SW480 (cell line): ENCODE data around the gene HDDC3.

Source experiments
- DNase-seq: peaks from one replicate; pipeline ENCODE4 v3.0.0-alpha.2; 2016; ENCODE audit warnings: low spot score

Gene HDDC3, protein sequence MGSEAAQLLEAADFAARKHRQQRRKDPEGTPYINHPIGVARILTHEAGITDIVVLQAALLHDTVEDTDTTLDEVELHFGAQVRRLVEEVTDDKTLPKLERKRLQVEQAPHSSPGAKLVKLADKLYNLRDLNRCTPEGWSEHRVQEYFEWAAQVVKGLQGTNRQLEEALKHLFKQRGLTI

DNA sequence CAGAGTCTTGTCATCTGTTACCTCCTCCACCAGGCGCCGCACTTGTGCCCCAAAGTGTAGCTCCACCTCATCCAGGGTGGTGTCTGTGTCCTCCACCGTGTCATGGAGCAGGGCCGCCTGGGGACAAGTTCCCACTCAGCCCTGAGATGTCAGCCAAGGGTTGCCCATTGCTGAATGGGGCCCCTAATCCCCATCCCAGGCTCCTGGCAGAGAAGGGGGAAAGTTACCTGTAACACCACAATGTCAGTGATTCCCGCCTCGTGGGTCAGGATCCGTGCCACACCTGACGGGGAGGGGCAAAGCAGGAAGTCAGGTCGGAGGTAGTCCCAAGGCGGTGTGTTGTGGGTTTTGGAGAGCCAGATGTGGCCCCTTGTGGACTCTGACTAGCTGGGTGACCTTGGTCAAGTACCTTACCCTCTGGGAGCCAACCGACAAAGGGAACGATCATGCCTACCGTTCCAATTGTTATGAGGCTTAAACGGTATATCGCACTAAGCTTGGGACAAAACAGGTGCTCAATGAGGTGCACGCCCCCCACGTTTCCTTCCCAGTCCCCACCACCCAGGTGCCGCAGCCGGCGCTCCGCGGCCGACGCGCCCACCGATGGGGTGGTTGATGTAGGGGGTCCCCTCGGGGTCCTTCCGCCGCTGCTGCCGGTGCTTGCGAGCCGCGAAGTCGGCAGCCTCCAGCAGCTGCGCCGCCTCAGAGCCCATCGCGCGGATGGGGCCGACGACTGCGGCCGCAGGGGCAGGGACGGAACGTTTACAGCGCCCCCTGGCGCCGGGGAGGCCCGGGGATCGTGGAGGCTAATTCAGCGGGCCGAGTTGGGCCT lies at the start of gene HDDC3:
Gene HDDC3 (minus strand): TSS at position 722 of the 832 bp plus-strand sequence. CDS start 9 bp downstream, at position 713.
- peak; percentile 92 for DNase-seq

DNA sequence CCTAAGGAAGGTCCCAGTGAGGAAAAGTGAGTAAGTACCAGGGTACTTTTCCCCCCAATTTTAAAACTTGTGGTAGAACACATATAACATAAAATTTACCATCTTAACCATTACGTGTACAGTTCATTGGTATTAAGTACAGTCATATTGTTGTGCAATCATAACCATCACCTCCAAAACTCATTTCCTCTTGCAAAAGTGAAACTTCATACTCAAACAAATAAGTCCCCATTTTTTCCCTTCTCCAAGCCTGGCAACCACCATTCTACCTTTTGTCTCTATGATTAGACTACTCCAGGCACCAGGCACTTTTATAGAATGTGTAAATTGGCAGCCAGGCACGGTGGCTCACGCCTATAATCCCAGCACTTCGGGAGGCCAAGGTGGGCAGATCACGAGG lies 49.8 kb upstream of the HDDC3 start:
- DNase-seq: no peak

DNA sequence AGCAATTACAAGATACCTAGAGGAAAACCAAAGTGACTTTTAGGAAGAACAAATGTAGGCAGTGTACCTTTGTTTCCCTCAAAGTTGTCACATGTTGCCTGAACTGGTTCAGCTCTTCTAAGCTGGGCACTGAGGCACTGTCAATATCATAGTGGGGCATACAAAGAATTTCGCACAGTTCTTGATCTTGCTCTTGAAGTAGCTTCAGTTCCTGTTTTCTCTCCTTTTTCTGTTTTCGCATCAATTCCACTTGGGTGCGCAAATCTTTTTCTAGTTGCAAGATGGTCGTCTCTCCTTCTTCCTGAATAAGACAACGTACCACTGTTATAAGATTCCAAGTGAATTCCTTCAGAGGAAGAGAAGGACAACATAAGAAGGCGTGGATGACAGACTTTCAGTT lies 49.3 kb upstream of the HDDC3 start:
- DNase-seq: no peak

DNA sequence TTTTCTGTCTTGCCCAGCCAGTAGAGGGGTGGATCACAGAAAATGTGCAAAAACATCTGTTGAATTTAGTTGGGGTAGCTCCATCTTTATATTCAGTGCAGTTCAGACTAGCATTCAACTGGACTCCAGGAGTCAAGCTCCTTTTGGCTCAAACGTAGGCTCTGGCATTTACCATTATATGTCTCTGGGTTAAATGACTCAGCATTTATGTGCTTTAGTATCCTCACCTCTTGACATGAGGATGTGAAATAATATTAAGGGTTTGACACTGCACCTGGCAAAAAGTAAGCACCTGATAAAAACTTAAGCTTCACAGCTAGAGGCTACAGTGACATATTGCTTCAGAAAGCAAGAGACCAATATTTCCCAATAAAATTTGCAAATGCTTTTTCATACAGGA lies 47.2 kb upstream of the HDDC3 start:
- DNase-seq: no peak

DNA sequence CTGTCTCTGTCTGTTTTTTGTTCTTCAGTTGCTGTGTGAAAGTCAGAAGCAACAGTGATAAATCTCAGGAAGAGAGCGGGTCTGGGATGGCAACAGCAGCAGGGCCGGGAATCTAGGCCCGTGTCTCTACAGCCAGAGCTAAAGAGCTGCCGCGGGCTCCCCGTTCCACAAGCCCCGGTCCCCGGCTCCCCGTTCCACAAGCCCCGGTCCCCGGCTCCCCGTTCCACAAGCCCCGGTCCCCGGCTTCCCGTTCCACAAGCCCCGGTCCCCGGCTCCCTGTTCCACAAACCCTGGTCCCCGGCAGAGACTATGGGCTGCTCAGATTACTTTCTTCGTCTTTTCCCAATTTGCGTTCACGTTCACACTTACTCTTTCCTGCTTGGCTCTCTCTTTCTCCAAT lies 41.9 kb upstream of the HDDC3 start:
- DNase-seq: no peak

DNA sequence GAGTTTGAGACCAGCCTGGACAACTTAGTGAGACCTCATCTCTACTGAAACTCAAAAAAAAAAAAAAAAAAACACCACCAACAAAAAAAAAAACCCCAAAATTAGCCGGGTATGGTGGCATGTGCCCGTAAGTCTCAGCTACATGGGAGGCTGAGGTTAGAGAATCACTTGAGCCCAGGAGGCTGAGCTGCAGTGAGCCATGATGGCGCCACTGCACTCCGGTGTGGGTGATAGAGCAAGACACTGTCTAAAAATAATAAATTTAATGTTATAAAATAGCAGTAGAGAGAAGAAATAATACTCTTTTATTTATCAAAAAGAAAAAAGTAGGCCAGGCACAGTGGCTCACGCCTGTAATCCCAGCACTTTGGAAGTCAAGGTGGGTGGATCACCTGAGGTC lies 39.8 kb upstream of the HDDC3 start:
- no peak for DNase-seq

DNA sequence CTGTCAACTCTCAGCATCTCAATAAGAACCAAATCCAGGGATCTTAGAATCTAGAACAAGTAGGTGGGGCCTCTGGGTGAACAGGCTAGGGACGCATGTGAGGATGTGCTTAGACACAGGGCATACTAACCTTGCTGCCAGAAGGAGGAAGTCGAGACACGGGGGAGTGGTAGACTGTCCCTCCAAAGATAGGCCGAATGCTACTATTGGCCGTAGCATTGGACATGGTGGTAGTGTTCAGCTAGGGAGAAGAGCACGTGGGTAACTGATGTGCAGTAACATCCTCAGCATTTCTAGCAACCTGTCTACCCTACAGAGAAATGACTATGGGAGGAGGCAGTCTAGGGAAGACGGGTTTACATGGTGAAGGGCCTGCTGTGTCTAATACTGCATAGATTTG lies 37.9 kb upstream of the HDDC3 start:
- DNase-seq: no peak

DNA sequence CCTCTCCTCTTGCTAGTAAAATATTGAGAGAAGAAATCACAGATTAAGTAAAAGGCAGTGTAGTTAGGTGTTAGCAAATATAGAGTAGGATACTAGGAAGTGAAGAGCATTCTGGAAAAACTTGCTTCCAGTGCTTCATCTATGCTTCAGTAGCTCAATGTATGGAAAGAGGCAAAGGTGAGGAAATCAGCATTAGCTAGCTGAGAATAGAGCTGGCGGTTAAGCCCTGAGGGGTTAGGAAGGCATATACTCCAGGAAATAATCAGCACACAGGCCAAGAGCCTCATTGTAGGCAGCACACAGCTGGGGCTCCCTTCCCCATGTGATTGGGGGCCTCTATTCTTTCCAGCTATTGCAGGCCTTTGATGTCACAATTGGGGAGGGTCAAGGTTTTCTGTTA lies 36.1 kb upstream of the HDDC3 start:
- no peak for DNase-seq

DNA sequence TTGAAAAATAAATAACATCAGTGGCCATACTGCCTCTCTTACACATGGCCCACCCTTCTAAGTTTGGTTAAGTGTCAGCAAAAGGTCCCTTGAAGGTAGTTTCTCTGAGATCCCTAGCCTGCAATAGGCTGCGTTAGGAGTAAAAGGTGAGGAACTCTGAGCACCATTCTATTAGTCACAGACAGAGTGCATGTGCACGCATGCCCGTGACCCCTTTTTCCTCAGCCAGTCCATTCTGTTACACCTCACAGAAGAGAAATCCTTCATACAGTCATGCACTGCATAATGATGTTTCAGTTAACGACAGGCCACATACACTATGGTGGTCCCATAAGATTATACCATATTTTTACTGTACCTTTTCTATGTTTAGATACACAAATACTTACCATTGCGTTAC lies 34.9 kb upstream of the HDDC3 start:
- DNase-seq: no peak

DNA sequence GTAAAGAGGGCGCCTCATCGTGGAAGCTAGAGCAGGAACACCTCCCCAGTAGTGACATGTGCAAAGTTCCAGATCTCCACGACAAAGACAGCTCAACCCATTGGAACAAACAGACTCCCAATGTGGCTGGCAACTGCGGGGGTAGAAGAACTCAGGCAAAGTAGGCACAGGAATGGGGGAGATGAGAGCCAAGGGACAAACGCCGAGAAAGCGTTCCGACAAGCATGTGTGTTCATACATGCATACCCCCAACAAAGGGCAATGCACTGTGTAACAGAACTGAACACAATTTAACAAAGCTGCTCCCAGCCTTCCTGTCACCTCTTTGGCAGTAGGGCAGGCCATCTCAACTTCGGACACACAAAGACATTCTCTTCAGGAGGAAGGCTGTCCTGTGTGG lies 33.9 kb upstream of the HDDC3 start:
- DNase-seq: no peak

DNA sequence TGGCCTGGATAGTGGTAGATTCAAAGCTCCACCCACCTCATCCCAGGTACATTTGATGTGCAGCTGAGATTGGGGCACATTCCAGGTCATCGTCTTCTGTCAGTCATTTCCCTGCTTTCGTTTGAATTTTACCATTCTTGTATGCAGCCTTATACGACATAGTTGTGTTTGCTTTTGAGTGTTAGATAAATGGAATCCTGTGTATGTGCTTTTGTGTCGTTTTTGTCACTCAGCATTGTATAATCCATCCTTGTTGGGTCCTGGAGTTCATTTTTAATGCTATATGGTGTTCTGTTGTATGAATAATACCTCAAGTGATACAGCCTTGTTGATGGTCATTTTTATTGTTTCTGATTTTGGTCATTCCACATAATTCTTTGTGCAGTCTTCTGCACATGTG lies 29.7 kb upstream of the HDDC3 start:
- no peak for DNase-seq

DNA sequence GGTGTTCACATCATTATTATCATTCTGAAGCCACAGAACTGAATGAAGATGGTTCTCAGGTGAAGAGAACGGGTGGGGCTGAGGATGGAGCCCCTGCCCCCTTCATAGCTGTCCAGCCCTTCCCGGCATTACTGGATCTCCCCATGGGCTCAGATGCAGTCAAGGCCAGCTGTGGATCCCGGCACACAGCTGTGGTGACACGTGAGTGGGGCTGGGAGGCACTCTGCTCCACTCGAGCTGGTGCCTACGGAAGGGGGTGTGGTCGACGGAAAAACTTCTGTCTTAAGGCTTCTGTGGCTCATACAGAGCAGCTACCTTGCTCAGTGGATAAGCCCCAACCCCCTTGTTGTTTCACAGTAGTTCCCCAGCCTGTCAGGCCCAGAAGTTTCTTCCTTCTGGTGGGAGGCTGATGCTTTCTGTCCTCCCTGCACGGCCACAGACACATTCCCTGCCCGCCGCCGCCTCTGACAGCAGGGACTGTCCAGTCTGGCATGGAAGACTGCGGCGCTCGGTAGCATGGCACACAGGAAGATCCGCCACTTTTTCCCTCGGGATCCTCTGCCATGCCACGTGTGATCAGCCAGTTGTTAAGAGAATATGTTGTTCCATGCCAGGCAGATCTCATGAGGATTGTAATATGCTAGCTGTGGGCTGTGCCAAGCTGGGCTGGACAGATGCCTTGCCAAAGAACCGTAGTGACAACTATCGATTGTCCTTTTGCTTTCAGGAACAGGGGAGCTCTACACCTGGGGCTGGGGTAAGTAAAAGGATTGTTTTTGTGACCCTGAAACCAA lies 28.1 kb upstream of the HDDC3 start:
- no peak for DNase-seq

DNA sequence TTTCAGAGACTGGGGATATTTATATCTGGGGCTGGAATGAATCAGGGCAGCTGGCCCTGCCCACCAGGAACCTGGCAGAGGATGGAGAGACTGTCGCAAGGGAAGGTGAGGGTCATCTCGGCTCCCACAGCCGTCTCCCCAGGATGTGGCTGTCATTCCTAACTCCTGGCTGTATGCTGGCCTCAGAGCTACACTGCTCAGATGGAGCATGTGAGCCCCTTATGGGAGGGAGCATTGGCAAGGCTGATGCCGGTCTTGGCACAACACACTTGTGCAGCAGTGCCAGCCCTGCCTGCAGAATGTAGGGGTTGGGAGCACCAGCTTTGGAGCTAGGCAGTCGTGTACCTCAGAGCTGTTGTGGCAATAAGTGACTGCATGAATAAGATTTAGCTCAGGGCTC lies 27.5 kb upstream of the HDDC3 start:
- DNase-seq: no peak

DNA sequence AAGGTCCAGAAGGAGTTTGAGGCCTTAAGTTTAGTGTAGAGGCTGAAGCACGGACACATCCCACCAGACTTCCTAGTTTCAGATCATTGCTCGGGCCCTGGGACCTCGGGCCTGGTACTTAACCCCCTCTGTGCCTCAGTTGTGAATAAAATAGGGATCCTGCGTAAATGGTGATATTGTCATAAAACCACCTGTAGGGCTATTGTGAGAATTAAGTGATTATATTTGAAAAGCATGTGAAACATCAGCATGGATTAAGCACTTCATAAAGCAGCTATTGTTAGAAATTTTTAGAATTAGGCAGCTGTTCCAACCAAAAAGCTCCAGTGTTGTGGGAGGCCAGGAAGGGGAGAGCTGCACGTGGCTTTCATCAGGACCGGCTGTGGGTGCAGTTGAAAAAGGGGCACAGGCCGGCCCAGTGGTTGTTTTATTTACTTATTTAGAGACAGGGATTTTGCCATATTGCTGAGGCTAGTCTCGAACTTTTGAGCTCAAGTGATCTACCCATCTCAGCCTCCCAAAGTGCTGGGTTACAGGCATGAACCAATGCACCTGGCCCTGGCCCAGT lies 26.8 kb upstream of the HDDC3 start:
- no peak for DNase-seq

DNA sequence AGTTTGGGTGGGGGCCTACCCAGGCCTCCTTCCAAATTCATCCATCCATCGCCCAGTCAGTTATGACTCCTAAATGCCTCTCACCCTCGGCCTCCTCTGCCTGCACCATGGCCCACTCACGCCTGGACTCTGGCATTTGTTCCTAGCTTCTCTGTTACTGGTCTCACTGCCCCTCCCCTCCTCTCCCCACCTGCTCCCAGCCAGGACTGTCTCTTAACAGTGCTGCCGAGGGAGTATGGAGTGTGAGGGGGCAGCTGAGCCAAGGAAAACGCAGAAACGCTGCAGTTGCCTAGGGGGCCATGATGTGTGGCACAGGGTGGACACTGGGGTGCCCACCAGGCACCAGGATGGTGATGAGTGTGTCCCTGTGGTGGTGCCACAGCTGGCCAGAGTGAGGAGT lies 25.4 kb upstream of the HDDC3 start:
- DNase-seq: no peak

DNA sequence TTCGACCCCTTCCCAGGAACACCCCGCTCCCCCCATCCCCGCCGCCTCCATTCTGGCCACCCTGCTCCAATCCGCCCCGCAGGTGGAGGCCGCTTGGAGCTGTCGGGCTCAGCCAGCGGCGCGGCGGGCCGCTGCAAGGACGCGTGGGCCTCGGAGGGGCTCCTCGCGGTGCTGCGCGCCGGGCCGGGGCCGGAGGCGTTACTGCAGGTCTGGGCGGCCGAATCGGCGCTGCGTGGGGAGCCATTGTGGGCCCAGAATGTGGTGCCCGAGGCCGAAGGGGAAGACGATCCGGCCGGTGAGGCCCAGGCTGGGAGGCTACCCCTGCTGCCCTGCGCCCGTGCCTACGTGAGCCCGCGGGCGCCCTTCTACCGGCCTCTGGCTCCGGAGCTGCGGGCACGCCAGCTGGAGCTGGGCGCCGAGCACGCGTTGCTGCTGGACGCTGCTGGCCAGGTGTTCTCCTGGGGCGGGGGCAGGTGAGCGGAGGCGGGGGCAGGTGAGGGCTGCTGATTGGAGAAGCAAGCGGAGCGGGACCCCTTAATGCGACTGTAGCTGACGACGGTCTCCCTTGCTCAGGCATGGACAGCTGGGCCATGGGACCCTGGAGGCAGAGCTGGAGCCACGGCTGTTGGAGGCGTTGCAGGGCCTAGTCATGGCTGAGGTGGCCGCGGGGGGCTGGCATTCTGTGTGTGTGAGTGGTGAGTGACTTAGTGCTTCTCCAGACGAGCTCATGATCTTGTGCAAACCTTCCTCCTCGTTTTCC lies 24.9 kb upstream of the HDDC3 start:
- no peak for DNase-seq

DNA sequence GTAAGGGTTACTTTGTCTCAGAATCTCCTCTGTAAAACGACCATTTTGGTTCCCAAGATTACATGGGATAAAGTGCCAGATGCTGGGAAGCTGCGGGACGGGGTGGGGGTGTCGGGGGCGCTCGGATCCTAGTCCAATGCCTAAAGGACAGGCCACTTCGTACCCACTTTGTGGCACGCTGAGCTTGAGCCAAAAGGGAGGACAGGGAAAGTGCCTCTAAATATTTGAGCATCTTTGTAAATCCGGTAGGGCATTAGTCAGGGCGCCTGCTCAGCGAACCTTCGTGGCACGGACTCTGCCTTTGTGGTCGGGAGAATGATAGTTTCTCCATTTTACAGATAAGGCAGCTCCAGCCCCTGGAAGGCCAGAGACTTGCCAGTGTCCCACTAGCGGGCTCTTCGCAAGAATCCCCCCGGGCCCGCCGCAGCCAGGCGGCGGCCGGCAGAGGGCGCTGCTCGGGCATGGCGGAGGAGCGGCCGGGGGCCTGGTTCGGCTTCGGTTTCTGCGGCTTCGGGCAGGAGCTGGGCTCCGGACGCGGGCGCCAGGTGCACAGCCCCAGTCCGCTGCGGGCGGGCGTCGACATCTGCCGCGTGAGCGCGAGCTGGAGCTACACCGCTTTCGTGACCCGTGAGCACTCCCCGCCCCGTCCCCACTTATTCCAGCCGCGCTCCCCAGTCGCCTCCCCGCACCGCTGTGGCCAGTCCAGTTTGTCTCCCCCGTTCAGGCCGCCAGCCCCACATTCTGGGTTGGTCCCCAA lies 24.1 kb upstream of the HDDC3 start:
- no peak for DNase-seq

DNA sequence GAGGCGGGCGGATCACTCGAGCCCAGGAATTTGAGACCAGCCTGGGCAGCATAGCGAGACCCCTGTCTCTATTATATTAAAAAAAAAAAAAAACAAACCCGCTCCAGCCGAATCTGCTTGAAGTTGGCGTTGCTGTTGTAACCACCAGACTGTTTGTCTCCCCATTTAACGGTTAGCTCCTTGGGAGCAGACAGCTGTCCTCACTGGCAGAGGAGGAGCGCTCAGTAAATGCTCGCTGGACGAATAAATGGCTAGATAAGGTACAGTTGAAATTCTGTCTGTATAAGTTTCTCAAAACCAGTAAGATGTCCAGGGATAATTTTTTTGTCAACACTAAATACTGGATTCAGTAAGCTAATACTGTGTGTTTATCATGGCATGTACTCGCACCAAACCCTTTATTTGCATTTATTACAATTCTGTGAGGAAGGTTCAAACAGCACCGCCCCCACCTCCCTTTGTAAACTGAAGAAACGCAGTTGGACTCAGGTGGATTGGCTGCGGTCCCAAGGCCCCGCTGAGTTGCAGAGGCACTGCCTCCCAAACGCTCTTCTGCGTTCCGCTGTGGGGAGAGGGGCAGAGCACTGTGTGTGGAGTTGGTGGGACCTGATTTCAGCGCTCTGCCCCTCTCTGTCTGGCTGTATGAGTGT lies 23.4 kb upstream of the HDDC3 start:
- DNase-seq: no peak

DNA sequence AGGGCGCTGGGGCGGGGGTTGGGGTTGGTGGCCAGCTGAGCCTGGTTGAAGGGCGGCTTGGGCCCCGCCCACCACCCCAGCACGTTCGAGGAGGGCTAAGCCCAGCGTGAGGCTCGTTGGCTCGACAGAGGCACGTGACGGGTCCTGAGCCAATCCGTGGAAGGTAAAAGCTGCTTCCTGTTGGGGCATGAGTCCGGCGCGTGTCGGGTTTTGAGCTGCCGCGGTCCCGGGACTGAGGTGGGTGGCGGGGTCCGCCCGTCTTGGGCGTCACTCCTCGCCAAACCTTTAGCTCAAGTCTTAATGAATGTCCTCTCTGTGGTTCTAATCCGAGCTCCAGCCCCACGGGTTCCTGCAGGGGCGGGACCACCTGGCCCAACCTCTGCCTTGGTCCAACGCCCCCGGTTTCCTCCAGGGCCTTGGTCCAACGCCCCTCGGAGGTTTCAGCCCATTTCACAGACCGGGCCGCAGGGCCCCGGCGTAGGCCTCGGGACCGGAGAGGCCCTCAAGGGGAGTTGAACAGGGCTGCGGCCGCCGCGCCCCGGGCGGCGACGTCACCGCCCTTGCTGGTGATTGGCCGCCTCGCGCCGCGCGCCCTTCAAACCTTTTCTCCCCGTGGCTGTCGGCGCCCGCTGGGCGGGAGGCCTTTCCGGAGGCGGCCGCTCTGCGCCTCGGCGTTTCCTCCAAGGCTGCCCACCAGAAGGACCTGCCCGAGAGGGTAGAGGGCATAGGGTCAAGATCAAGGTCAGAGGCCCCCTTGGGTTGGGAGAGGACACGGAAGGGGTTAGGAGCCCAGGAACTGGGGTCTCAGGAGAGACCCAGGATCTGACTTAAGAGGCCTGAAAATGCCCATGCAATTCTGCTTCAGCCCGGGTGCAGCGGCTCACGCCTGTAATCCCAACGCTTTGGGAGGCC lies 22.6 kb upstream of the HDDC3 start, which contains the start of gene RCCD1:
Gene RCCD1 (plus strand): TSS at position 173 of the 912 bp plus-strand sequence. CDS start 1,851 bp downstream, outside the sequence.
- peak; percentile 96 for DNase-seq
